Lower leg skin (tissue), 4 donors: ENCODE data around the gene MCM10. TPM values are rescaled to one million over a fixed set of nuclear protein-coding genes. Genes with fewer than 3 reads are reported as not detected.

Source experiments
- DNase-seq, 2 donors: peaks; one replicate each; pipeline ENCODE4 v3.0.0-alpha.2; 2019; ENCODE audit warnings: low spot score in 2 of 2
- H3K4me3 ChIP-seq: fragments of 200-600 bp; sonication (generic); 2 replicates; pipeline ENCODE4 v1.5.1; 2017; ENCODE audit warnings: mild to moderate bottlenecking, low read depth; ENCODE audit not compliant: poor library complexity, severe bottlenecking
- POLR2A ChIP-seq, 2 donors: fragments of 450-650 bp; IDR thresholded peaks; one replicate each; pipeline ENCODE4 v1.6.1; 2016 to 2017; ENCODE audit warnings: antibody characterized with exemption in 2 of 2, mild to moderate bottlenecking in 1 of 2, moderate library complexity in 1 of 2
- WGBS, 2 donors: methylation state at CpG; one replicate each; pipeline ENCODE4 v1.1.5; 2018; 5-methylcytosine and 5-hydroxymethylcytosine counted together
- intact Hi-C: fragments of 100-400 bp; cut with DNase I; formaldehyde crosslinking; loops from one replicate; pipeline ENCODE4 v1.15.0; 2023; ENCODE audit warnings: low total_unique reads
- total RNA-seq, 4 donors: library from RNA; depleted of rRNA; stranded (reverse); fragments of >200 nt; gene quantifications; one replicate each; pipeline ENCODE4 v1.1.0, GENCODE V29; 2016
- TF ChIP-seq, protein P1 (sequence below), 3 donors: fragments of 450-650 bp; IDR thresholded peaks; one replicate each; pipeline ENCODE4 v1.5.1; 2016; ENCODE audit warnings: antibody characterized with exemption in 3 of 3, mild to moderate bottlenecking in 3 of 3, moderate library complexity in 2 of 3

MCM10 gene
- total RNA-seq = 1 to 10 TPM in 1 of 4 donors, under 1 TPM in 3; 0.08 to 1.5 (median 0.38) TPM

DNA sequence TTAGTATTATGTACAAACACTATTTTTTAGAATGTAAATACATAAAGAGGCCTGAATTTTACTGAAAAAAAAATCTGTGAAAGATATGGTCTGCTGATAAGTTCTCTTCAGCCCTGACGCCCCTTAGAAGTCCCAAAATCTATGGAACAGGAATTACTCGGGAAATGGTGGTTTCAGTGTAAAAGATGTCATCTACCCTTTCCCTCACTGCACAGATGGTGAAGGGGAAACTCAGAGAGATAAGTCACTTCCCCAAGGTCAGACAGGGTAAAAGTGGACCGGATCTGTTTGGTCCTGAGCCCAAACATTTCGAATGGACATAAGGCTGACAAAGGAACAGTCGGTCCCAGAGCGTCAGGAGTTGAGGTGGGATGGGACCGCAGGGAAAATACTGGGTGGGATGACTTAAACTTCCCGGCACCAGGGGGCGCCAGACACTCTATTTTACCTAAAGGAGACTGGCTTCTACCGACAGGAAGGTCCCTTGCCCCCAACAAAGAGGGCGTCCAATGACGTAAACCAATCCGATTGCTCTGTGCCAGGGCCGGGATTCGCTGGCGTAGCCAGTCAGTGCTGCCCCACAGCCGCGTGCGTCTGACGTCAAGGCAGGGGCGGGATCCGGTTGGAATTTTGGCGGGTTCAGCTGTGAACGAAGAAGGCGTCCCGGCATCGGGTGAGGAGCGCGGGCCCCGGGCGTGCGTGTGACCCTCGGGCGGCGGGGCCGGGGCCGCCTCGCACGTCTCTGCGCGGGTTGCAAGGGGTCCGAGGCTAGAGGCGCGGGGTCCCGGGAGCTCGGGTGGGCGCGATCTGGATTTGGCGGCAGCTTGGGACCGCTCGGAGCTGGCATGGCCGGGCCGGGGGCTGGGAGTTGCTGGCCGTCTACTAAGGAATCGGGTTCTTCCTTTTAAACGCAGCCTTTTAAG is at the start of gene MCM10:
Gene MCM10, plus strand, starts transcription at position 625 of the 923 bp plus-strand sequence. CDS start 2,645 bp downstream, outside the sequence.
- TF ChIP-seq POLR2A (IDR thresholded peaks at IDR 0.05) = no peak
- TF ChIP-seq, protein P1, sequence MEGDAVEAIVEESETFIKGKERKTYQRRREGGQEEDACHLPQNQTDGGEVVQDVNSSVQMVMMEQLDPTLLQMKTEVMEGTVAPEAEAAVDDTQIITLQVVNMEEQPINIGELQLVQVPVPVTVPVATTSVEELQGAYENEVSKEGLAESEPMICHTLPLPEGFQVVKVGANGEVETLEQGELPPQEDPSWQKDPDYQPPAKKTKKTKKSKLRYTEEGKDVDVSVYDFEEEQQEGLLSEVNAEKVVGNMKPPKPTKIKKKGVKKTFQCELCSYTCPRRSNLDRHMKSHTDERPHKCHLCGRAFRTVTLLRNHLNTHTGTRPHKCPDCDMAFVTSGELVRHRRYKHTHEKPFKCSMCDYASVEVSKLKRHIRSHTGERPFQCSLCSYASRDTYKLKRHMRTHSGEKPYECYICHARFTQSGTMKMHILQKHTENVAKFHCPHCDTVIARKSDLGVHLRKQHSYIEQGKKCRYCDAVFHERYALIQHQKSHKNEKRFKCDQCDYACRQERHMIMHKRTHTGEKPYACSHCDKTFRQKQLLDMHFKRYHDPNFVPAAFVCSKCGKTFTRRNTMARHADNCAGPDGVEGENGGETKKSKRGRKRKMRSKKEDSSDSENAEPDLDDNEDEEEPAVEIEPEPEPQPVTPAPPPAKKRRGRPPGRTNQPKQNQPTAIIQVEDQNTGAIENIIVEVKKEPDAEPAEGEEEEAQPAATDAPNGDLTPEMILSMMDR (IDR thresholded peaks at IDR 0.05) = peak in 1 of 3 donors; percentile 77
- 1 to 2% methylated on average over 33 to 47 of the region's 56 CpGs for WGBS, 2 donors
- intact Hi-C loops = no loop called here
- DNase-seq = peak; percentile 98 to 99
- H3K4me3 ChIP-seq = no peak within 1 kb of the TSS

DNA sequence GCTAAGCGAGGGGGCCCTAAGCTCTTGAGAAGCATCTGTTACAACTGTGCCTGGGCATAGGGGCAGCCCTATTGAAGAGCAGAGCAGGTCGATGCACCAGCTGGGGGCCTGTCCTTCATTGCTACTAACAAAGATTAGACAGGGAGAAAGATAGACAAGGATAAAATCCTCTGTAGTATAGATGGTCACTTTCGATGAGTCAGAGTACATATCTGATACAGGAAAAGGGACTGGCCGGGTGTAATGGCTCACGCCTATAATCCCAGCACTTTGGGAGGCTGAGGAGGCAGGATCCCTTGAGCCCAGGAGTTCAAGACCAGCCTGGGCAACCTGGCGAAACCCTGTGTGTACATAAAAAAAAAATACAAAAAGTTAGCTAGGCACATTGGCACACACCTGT is 47.8 kb upstream of the MCM10 start:
- TF ChIP-seq POLR2A (IDR thresholded peaks at IDR 0.05) = no peak
- TF ChIP-seq, protein P1 (IDR thresholded peaks at IDR 0.05) = no peak
- intact Hi-C loops = no loop called here
- DNase-seq = no peak
- no peak overlapping the region for H3K4me3 ChIP-seq
- 88% methylated on average over 6 of the region's 6 CpGs for WGBS, 2 donors

DNA sequence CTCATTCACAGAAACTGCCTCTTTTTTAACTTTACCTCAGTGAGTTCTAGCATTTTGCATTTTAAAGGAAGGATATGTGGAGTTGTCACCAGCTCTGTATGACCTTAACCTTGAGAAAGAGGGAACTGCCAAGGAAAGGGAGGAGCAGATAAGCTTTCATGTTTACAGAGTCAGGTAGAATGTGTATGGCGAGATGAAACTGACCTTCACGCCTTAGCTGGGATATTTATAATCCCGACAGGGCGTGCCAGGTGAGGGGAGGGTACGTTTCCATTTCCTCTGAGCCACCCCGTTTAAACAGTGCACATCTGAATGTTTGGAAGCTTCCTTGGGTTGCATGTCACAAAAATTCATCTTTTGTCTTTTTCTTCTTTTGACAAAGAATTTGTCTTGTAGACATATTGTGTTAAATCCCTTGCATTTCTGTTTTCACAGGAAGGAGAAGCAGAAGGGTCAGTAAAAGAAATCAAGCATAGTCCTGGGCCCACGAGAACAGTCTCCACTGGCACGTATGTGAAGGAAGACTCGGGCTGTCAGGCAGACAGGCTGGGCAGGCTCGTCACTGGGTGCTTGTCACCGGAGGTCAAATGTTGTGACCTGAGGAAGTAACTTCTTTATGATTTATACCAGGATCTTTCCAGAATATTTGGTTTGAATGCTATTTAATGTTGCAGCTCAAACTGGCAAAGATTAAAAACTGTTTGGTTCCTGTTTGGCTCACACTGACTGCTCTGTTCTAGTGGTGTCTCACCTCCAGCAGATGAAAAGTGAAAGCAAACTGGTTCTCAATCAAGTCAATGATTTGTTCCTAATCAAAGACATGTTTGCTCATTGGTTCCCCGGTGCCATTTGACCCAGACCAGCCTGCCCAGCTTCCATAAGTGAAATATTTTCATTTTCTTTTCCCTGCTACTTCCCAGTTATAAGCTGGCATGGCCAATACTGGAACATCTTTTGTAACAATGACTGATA is 45.2 kb upstream of the MCM10 start:
- no peak for DNase-seq
- 63 to 70% methylated on average over 12 of the region's 12 CpGs for WGBS, 2 donors
- intact Hi-C loops = no loop called here
- H3K4me3 ChIP-seq = no peak overlapping the region
- no peak for TF ChIP-seq POLR2A (IDR thresholded peaks at IDR 0.05)
- TF ChIP-seq, protein P1 (IDR thresholded peaks at IDR 0.05) = no peak

DNA sequence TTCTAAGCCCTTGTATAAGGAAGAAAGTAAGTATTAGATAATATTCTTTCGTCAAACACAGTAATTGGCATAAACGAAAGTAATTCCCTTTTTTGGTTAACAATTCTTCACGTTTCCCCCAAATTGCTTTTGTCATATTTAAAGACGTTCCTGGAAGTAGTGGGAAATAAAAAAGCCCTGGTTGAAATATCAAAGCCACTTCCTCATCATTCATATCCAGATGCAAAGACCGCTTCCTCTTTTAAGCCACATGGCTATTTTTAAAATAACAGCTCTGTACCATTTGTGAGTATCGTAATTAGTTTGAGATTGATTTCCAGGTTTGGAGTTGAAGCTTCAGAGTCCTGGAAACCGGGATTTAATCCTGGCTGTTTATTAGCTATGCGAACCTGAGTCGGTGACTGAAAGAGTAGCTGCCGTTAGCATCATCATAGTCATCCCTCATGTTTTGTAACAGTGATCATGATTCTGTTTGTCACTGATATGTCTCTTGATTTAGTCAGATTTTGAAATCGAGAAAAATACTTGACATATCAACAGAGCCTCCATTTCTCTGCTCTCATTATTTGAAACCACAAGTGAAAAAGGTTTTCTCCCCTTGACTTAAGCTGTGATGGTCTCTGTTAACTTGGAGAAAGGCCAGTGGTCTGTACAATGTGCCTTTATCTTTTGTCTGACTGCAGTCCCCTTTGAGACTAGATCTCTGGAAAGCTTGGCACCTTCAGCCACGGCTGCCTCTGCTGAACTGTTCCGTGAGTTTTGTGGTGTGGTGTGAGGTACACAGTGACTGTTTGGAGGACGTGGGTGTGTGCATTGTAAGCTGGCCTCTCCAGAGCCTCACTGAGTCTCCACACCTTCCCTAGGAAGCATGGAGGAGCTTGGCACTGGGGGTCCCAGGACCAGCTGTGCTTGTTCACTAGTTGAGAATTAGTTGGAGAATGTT is 43.2 kb upstream of the MCM10 start:
- no peak for DNase-seq
- intact Hi-C loops = no loop called here
- TF ChIP-seq POLR2A (IDR thresholded peaks at IDR 0.05) = no peak
- TF ChIP-seq, protein P1 (IDR thresholded peaks at IDR 0.05) = no peak
- WGBS, 2 donors = 73 to 75% methylated on average over 14 of the region's 14 CpGs
- no peak overlapping the region for H3K4me3 ChIP-seq
